Body of pancreas (tissue), 4 donors: ENCODE results near the gene TMEM186.

Experiments used
- POLR2A ChIP-seq, 3 donors: fragments of 450-650 bp; IDR thresholded peaks; one replicate each; pipeline ENCODE4 v1.6.1; 2016; ENCODE audit warnings: antibody characterized with exemption in 3 of 3, mild to moderate bottlenecking in 2 of 3
- TF ChIP-seq, protein P1 (sequence below), 7 experiments: fragments of 450-650 bp in 4 of 7; fragments of 200-600 bp in 3 of 7; sonication (generic) in 3 of 7; IDR thresholded peaks; one replicate each; pipeline ENCODE4 v1.5.1; 2016 to 2019; ENCODE audit warnings: antibody characterized with exemption in 7 of 7

DNA sequence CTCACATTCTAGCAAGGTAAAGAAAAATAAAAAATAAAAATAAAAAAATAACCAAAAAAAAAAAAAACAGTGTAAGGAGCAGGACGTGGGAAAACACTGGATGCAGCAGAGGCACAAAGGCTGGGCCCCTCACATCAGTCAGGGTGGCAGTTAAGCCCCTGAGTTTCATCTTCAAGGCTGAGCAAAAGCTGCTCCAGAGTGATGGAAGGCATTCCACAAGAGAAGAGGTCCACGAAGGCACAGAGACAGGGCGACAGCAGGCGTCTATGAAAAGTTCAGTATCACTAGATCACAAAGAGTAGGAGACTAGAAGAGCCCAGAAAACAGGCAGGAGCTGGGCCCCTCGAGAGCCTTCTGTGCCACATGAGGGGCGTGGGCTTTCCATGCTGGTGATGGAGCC is 12.0 kb downstream of the TMEM186 start:
- TF ChIP-seq, protein P1, sequence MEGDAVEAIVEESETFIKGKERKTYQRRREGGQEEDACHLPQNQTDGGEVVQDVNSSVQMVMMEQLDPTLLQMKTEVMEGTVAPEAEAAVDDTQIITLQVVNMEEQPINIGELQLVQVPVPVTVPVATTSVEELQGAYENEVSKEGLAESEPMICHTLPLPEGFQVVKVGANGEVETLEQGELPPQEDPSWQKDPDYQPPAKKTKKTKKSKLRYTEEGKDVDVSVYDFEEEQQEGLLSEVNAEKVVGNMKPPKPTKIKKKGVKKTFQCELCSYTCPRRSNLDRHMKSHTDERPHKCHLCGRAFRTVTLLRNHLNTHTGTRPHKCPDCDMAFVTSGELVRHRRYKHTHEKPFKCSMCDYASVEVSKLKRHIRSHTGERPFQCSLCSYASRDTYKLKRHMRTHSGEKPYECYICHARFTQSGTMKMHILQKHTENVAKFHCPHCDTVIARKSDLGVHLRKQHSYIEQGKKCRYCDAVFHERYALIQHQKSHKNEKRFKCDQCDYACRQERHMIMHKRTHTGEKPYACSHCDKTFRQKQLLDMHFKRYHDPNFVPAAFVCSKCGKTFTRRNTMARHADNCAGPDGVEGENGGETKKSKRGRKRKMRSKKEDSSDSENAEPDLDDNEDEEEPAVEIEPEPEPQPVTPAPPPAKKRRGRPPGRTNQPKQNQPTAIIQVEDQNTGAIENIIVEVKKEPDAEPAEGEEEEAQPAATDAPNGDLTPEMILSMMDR (IDR thresholded peaks at IDR 0.05): no peak
- TF ChIP-seq POLR2A (IDR thresholded peaks at IDR 0.05): no peak
